Adrenal gland (tissue), 5 donors: ENCODE measurements around the gene BDKRB1.

Source experiments
- POLR2A ChIP-seq, 2 donors: fragments of 450-650 bp; IDR thresholded peaks; one replicate each; pipeline ENCODE4 v1.6.1; 2017; ENCODE audit warnings: antibody characterized with exemption in 2 of 2, mild to moderate bottlenecking in 2 of 2, moderate library complexity in 1 of 2
- TF ChIP-seq, protein P1 (sequence below), 6 experiments: fragments of 450-650 bp in 4 of 6; fragments of 200-600 bp in 2 of 6; sonication (generic) in 1 of 6; IDR thresholded peaks; 1 replicate in 5 of 6; 2 replicates in 1 of 6; pipeline versions ENCODE4 v1.5.1 to v1.8.0; 2016 to 2021; ENCODE audit warnings: antibody characterized with exemption in 6 of 6, mild to moderate bottlenecking in 2 of 6, moderate library complexity in 1 of 6
- donor health status: DM: no; HTN: no; CAD: no.

DNA sequence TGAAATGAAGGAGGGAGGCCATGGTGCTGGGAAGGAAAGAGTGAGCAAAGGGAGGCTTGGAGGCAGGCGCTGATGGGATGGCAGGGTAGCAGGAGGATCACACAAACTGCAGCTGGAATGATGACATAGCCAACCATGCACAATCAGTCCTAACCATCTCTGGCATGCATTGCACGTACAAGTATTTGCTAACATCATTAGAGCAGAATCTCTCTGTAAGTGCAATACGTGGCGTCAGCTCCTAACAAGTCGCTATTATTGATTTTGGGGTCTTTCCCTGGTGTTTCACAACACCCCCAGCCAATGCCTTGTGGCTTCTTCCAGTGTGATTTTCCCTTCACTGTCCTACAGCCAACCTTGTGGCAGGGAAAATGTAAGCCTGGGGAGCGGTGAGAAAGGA is 18.5 kb downstream of the BDKRB1 start:
- TF ChIP-seq, protein P1, sequence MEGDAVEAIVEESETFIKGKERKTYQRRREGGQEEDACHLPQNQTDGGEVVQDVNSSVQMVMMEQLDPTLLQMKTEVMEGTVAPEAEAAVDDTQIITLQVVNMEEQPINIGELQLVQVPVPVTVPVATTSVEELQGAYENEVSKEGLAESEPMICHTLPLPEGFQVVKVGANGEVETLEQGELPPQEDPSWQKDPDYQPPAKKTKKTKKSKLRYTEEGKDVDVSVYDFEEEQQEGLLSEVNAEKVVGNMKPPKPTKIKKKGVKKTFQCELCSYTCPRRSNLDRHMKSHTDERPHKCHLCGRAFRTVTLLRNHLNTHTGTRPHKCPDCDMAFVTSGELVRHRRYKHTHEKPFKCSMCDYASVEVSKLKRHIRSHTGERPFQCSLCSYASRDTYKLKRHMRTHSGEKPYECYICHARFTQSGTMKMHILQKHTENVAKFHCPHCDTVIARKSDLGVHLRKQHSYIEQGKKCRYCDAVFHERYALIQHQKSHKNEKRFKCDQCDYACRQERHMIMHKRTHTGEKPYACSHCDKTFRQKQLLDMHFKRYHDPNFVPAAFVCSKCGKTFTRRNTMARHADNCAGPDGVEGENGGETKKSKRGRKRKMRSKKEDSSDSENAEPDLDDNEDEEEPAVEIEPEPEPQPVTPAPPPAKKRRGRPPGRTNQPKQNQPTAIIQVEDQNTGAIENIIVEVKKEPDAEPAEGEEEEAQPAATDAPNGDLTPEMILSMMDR (IDR thresholded peaks at IDR 0.05), result no peak
- no peak for TF ChIP-seq POLR2A (IDR thresholded peaks at IDR 0.05)
